ENCODE results near the gene NCOA7.

DNA sequence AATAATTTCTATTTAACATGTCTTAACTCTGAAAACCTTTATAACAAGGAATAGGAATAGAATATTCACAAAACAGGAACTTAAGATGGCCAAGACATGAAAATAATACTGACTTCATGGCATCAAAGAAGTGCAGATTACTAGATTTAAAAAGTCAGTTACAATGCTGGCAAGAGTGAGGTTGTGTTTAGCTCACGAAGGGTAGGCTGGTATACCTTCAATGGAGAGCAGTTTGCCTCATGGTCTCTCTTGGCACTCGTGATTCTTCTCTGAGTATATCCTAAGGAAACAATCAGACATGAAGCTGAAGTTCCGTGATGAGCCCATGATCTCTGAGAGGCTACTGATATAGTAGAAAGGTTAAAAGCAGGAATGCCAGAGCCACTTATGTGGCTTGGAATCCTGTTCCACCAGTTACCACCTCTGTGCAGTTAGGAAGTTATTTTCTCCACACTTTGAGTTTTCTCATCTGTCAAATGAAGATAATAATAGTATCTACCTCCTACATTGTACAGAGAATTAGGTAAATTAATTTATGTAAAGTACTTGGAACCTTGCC, 7.2 kb downstream of the NCOA7 start:
- TF ChIP-seq POLR2A (IDR thresholded peaks at IDR 0.05): no peak
- TF ChIP-seq, protein P1, sequence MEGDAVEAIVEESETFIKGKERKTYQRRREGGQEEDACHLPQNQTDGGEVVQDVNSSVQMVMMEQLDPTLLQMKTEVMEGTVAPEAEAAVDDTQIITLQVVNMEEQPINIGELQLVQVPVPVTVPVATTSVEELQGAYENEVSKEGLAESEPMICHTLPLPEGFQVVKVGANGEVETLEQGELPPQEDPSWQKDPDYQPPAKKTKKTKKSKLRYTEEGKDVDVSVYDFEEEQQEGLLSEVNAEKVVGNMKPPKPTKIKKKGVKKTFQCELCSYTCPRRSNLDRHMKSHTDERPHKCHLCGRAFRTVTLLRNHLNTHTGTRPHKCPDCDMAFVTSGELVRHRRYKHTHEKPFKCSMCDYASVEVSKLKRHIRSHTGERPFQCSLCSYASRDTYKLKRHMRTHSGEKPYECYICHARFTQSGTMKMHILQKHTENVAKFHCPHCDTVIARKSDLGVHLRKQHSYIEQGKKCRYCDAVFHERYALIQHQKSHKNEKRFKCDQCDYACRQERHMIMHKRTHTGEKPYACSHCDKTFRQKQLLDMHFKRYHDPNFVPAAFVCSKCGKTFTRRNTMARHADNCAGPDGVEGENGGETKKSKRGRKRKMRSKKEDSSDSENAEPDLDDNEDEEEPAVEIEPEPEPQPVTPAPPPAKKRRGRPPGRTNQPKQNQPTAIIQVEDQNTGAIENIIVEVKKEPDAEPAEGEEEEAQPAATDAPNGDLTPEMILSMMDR (IDR thresholded peaks at IDR 0.05): no peak

Data from heart left ventricle (tissue), 13 donors.